ENCODE results near the gene ARHGAP24. TPM values are rescaled to one million over a fixed set of nuclear protein-coding genes. Genes with fewer than 3 reads are reported as not detected.

ARHGAP24 gene
- total and polyA plus RNA-seq, 2 donors (not counting 3 experiments of a cell fraction or from before 2014, with no cell fraction given), result 52.1 to 79.4 TPM

GRCh38 chr4:86048426-86048825 lies 573.5 kb downstream of the ARHGAP24 start:
- dilution Hi-C loops (cut with MboI; ENCODE audit: extremely low pct_ligation_motif_present, low sequenced_read_pairs) (no loop called here), intact Hi-C loops (cut with micrococcal nuclease) (no loop called here)
- no peaks in the 10 kb centered on the region for H3K9me3 ChIP-seq (replicated peaks; ENCODE audit: control insufficient read depth, insufficient read depth, low read length)
- H3K4me2 ChIP-seq (ENCODE audit: insufficient read depth, low read length), result no peak overlapping the region
- ChIA-PET CTCF (interaction anchor here (0.9 to 1.3 kb wide), 3 partner anchors 12 to 252 kb away, joined by 4 to 6 read pairs (median 4); no protein-coding TSS in a partner anchor), POLR2A (no interaction called here)
- no peak for DNase-seq (ENCODE audit: low read depth, low spot score)
- peaks cover 6 to 17% of the 10 kb centered on the region in 2 experiments for H3K27me3 ChIP-seq (ENCODE audit: control insufficient read depth in 2 of 2, insufficient read depth in 2 of 2, low read length in 2 of 2)
- no peaks in the 10 kb centered on the region for H3K36me3 ChIP-seq (ENCODE audit: control insufficient read depth in 2 of 2, extremely low read depth in 1 of 2, insufficient read depth in 2 of 2, low read length in 2 of 2)
- H2AFZ ChIP-seq (ENCODE audit: low read depth, low read length), result no peak overlapping the region
- no peaks in the 10 kb centered on the region for H3K9me1 ChIP-seq (replicated peaks; ENCODE audit: control insufficient read depth, extremely low read depth, insufficient read depth, low read length)
- no peaks in the 10 kb centered on the region for H3K4me1 ChIP-seq (ENCODE audit: control insufficient read depth, extremely low read depth, insufficient read depth, low read length)
- no peak overlapping the region for H3K4me3 ChIP-seq (replicated peaks in 1 of 3; ENCODE audit: insufficient read depth in 1 of 3, low read depth in 1 of 3, low read length in 3 of 3)
- no peak for FAIRE-seq
- H3K27ac ChIP-seq (ENCODE audit: insufficient read depth, low read depth, low read length), result no peak overlapping the region
- H3K79me2 ChIP-seq (ENCODE audit: control insufficient read depth, insufficient read depth, low read length), result no peaks in the 10 kb centered on the region
- H3K9ac ChIP-seq (replicated peaks; ENCODE audit: extremely low read depth, insufficient read depth, low read length), result no peak overlapping the region
- H4K20me1 ChIP-seq (replicated peaks; ENCODE audit: control insufficient read depth, extremely low read depth, insufficient read depth, low read length), result no peaks in the 10 kb centered on the region
- TF ChIP-seq POLR2AphosphoS5 (IDR thresholded peaks at IDR 0.05; ENCODE audit: insufficient read depth, low read depth, low read length), result no peak
- TF ChIP-seq POLR2A (IDR thresholded peaks at IDR 0.05; ENCODE audit: low read depth, low read length), result no peak
- no peak for TF ChIP-seq CTCF (IDR thresholded peaks at IDR 0.05; ENCODE audit: extremely low read depth in 1 of 2, insufficient read depth in 1 of 2, low read depth in 1 of 2, low read length in 2 of 2)
- TF ChIP-seq MYC (IDR thresholded peaks at IDR 0.05; ENCODE audit: low read depth, low read length), result no peak
- TF ChIP-seq MAX (IDR thresholded peaks at IDR 0.05; ENCODE audit: insufficient read depth, insufficient read length), result no peak
- no peak for TF ChIP-seq EZH2 (IDR thresholded peaks at IDR 0.05; ENCODE audit: borderline replicate concordance, low read depth, low read length, severe bottlenecking)
- no peak for TF ChIP-seq GATA2 (IDR thresholded peaks at IDR 0.05; ENCODE audit: insufficient read depth, insufficient read length, low read depth, low read length)
- no peak for TF ChIP-seq FOS (IDR thresholded peaks at IDR 0.05; ENCODE audit: borderline replicate concordance, insufficient read depth, low read length)
- no peak for TF ChIP-seq JUN (IDR thresholded peaks at IDR 0.05; ENCODE audit: borderline replicate concordance, insufficient read depth, insufficient read length, low read depth)
- BruUV-seq (replicated peaks), result no TSS peak

Measured in endothelial cell of umbilical vein (primary cell).